HepG2 (cell line): Measurements from ENCODE around the gene SLC29A2. TPM values are rescaled to one million over a fixed set of nuclear protein-coding genes. Genes with fewer than 3 reads are reported as not detected.
A peak's percentile ranks its signal among the peaks of the same experiment; 100 is the strongest.

Experiments
- DNMT1 ChIP-seq: sonication (generic); formaldehyde crosslinking; IDR thresholded peaks from 2 replicates; pipeline ENCODE4 v1.5.1; 2020; ENCODE audit warnings: mild to moderate bottlenecking, missing genetic modification reagents
- SIX1 ChIP-seq: sonication (generic); formaldehyde crosslinking; IDR thresholded peaks from 2 replicates; pipeline ENCODE4 v1.4.0; 2020; ENCODE audit warnings: missing genetic modification reagents, borderline replicate concordance
- SMARCC2 ChIP-seq: fragments of 450-650 bp; IDR thresholded peaks from 2 replicates; pipeline ENCODE4 v1.6.1; 2017; ENCODE audit warnings: antibody characterized with exemption, mild to moderate bottlenecking
- SNAPC4 ChIP-seq: sonication (generic); formaldehyde crosslinking; IDR thresholded peaks from 2 replicates; pipeline ENCODE4 v1.4.0; 2020; ENCODE audit warnings: mild to moderate bottlenecking, missing genetic modification reagents
- THAP7 ChIP-seq: sonication (generic); formaldehyde crosslinking; IDR thresholded peaks from 2 replicates; pipeline ENCODE4 v1.8.1; 2023; ENCODE audit warnings: mild to moderate bottlenecking, missing genetic modification reagents
- ZBED4 ChIP-seq: sonication (generic); formaldehyde crosslinking; IDR thresholded peaks from 2 replicates; pipeline ENCODE4 v1.4.0; 2020; ENCODE audit warnings: missing genetic modification reagents, borderline replicate concordance
- ZBTB39 ChIP-seq: sonication (generic); formaldehyde crosslinking; IDR thresholded peaks from 2 replicates; pipeline ENCODE4 v1.5.0; 2020; ENCODE audit warnings: missing genetic modification reagents
- ZNF451 ChIP-seq: sonication (generic); formaldehyde crosslinking; IDR thresholded peaks from 2 replicates; pipeline ENCODE4 v1.5.0; 2020; ENCODE audit warnings: mild to moderate bottlenecking, missing genetic modification reagents
- ZNF460 ChIP-seq: sonication (generic); formaldehyde crosslinking; IDR thresholded peaks from 2 replicates; pipeline ENCODE4 v1.5.1; 2020; ENCODE audit warnings: missing genetic modification reagents, mild to moderate bottlenecking, borderline replicate concordance
- ZNF597 ChIP-seq: sonication (generic); formaldehyde crosslinking; IDR thresholded peaks from 2 replicates; pipeline ENCODE4 v1.5.0; 2020; ENCODE audit warnings: missing genetic modification reagents
- ZNF672 ChIP-seq: sonication (generic); formaldehyde crosslinking; IDR thresholded peaks from 2 replicates; pipeline ENCODE4 v1.8.1; 2022; ENCODE audit warnings: missing genetic modification reagents
- ZSCAN30 ChIP-seq: sonication (generic); formaldehyde crosslinking; IDR thresholded peaks from 2 replicates; pipeline ENCODE4 v1.5.0; 2020; ENCODE audit warnings: mild to moderate bottlenecking, missing genetic modification reagents
- ZSCAN5A ChIP-seq: sonication (generic); formaldehyde crosslinking; IDR thresholded peaks from 2 replicates; pipeline ENCODE4 v1.8.0; 2022; ENCODE audit warnings: mild to moderate bottlenecking, missing genetic modification reagents, borderline replicate concordance
- polyA plus RNA-seq, 8 experiments: library from polyadenylated mRNA; depleted of rRNA in 3 of 8; stranded (reverse) in 7 of 8; unstranded in 1 of 8; fragments of >200 nt; fragmentation: Illumina TruSeq in 4 of 8; extraction: Trizol in 4 of 8; gene quantifications; 2 replicates each; pipeline versions ENCODE4 v1.2.1 to v1.2.3, GENCODE V29; 2011 to 2016; ENCODE audit warnings: low read depth in 4 of 8, missing spikeins in 1 of 8, mixed read lengths in 1 of 8; ENCODE audit not compliant: insufficient read depth in 1 of 8
- total RNA-seq, 5 experiments: library from RNA; depleted of rRNA; stranded (reverse); fragments of >200 nt; fragmentation: Illumina TruSeq; extraction: Trizol; gene quantifications; 2 replicates each; pipeline ENCODE4 v1.2.3, GENCODE V29; 2016; ENCODE audit warnings: low read depth in 1 of 5

SLC29A2 gene
- total and polyA plus RNA-seq, 2 of the 13 experiments (the other 11 are each of a cell fraction or from before 2014, with no cell fraction given), result 0.63 to 0.66 TPM

DNA sequence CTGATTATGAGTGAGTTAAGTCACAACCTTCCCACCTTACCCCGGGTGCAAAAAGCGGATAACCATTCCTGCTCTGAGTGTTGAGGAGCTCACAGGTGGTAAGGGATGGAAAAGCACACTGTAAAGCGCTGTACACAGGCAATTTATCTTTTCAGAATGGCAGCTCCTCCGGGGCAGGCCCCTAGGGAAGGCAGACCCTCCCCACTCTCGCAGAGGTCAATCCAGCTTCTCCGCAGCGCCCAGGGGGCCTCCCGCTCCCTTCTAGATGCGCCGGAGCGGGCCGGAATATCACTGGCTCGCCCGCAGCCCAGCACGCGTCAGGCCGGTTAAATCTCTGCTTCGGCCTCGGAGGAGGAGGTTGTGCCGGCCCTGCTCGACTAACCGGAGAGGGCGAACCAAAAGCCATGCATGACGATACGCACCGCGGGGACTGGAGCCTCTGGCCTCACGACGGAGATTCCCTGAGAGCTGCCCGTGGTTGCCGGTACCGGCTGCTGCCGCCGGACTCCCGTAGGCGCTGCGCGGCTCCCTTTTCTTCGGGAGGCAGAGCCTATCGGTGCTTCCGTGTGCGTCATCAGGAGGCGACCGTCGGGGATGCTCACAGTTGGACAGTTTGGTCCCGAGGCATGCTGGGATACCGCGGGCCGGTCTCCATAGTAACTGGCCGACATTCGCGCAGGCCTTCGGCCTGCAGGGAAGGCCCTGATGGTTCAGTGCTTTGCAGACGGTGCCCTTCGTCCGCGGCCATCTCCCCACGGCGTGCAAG, 26.8 kb downstream of the SLC29A2 start, which contains the start of gene BRMS1 (continued):
- TF ChIP-seq ZSCAN30 (CRISPR knock-in tag) (no peak), ZNF451 (CRISPR knock-in tag) (peak; percentile 72), ZNF672 (CRISPR knock-in tag) (no peak), ZBTB39 (CRISPR knock-in tag) (no peak), THAP7 (no peak), SIX1 (CRISPR knock-in tag) (no peak), SMARCC2 (no peak), ZNF597 (no peak), DNMT1 (CRISPR knock-in tag) (no peak), ZSCAN5A (CRISPR knock-in tag) (0 out of 2 replicates have a peak, but pooled peaks have one; percentile 71), SNAPC4 (CRISPR knock-in tag) (no peak), ZNF460 (no peak), ZBED4 (no peak)
